Suprapubic skin (tissue), 4 donors: Measurements from ENCODE around the gene KLHDC7B. TPM values are rescaled to one million over a fixed set of nuclear protein-coding genes. Genes with fewer than 3 reads are reported as not detected.
A peak's percentile ranks its signal among the peaks of the same experiment; 100 is the strongest.

Source experiments
- DNase-seq, 2 donors: peaks; one replicate each; pipeline ENCODE4 v3.0.0-alpha.2; 2019; ENCODE audit warnings: low spot score in 2 of 2
- H3K27ac ChIP-seq: fragments of 200-600 bp; sonication (generic); one replicate; pipeline ENCODE4 v1.5.1; 2019
- H3K27me3 ChIP-seq: fragments of 200-600 bp; sonication (generic); one replicate; pipeline ENCODE4 v1.5.1; 2019
- H3K36me3 ChIP-seq: fragments of 200-600 bp; sonication (generic); one replicate; pipeline ENCODE4 v1.5.1; 2019
- H3K4me1 ChIP-seq: fragments of 200-600 bp; sonication (generic); one replicate; pipeline ENCODE4 v1.5.1; 2019
- H3K4me3 ChIP-seq: fragments of 200-600 bp; sonication (generic); one replicate; pipeline ENCODE4 v1.5.1; 2019; ENCODE audit warnings: mild to moderate bottlenecking
- H3K9me3 ChIP-seq: fragments of 200-600 bp; sonication (generic); one replicate; pipeline ENCODE4 v1.5.1; 2019
- EP300 ChIP-seq: sonication (generic); formaldehyde crosslinking; IDR thresholded peaks from one replicate; pipeline ENCODE4 v1.6.1; 2017; ENCODE audit warnings: antibody characterized with exemption
- POLR2A ChIP-seq, 2 donors: fragments of 450-650 bp; IDR thresholded peaks; one replicate each; pipeline ENCODE4 v1.6.1; 2017; ENCODE audit warnings: antibody characterized with exemption in 2 of 2, mild to moderate bottlenecking in 2 of 2, moderate library complexity in 2 of 2
- POLR2AphosphoS5 ChIP-seq, 3 donors: sonication (generic); formaldehyde crosslinking; IDR thresholded peaks; one replicate each; pipeline ENCODE4 v1.6.1; 2017; ENCODE audit warnings: antibody characterized with exemption in 3 of 3
- WGBS: methylation state at CpG from one replicate; pipeline ENCODE4 v1.1.5; 2018; 5-methylcytosine and 5-hydroxymethylcytosine counted together
- total RNA-seq, 4 donors: library from RNA; depleted of rRNA; stranded (reverse); fragments of >200 nt; gene quantifications; one replicate each; pipeline ENCODE4 v1.1.0, GENCODE V29; 2016
- TF ChIP-seq, protein P1 (sequence below), 2 donors: fragments of 200-600 bp in 1 of 2; fragments of 450-650 bp in 1 of 2; sonication (generic) in 1 of 2; IDR thresholded peaks; one replicate each; pipeline ENCODE4 v1.5.1; 2016 to 2019; ENCODE audit warnings: antibody characterized with exemption in 2 of 2, mild to moderate bottlenecking in 1 of 2, moderate library complexity in 1 of 2

KLHDC7B gene
- total RNA-seq, 4 donors from 2014 or later = 0.26 TPM; not detected in 3

DNA sequence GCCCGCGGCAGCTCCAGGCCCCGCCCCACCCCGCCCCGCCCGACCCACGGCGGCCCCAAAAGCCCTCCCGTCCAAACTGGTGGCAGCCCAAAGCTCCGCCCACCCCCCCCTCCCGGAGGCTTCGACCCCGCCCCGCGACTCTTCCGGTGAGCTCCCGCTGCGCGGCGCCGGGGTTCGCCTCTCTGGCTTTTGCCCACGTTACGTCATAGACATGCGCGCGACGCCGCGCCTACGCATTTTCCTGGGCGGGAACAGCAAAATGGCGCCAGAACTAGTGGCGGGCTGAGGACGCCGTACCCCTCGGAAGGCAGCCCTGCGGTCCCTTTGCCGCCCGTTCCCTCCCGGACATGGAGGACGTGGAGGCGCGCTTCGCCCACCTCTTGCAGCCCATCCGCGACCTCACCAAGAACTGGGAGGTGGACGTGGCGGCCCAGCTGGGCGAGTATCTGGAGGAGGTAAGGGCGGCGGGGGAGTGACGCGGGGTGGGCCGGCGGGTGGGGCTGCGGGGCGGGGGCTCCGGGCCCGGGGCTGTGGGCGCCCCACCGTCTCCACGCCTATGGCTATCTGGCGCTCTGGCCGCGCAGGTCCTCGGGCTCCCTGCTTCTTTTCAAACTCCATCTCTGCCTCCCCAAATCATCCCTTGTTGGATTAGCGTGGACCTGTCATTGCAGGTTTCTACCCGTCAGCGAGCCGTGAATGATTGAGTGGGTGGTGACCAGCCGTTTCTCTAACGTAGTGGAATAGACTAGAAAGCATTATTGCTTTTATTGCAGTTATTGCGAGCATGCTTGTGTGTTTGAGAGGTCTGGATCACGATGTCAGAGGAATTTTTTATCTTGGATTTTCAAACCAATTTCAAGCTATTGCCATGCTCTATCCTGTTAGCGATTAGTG, 37.5 kb upstream of the KLHDC7B start, which contains the start of gene NCAPH2:
TSS of gene NCAPH2 (plus strand) at position 234 of the 894 bp plus-strand sequence. CDS start at position 348, 114 bp downstream.
- no peaks in the 10 kb centered on the region for H3K27me3 ChIP-seq
- WGBS = 1% methylated on average over 45 of the region's 76 CpGs
- peak; percentile 97 to 98 for DNase-seq
- peak within 1 kb of the TSS; percentile 81 for H3K4me3 ChIP-seq
- TF ChIP-seq POLR2AphosphoS5 (IDR thresholded peaks at IDR 0.05) (peak; percentile 37 to 98 (median 96)), POLR2A (IDR thresholded peaks at IDR 0.05) (peak in 1 of 2 donors; percentile 64)
- TF ChIP-seq, protein P1, sequence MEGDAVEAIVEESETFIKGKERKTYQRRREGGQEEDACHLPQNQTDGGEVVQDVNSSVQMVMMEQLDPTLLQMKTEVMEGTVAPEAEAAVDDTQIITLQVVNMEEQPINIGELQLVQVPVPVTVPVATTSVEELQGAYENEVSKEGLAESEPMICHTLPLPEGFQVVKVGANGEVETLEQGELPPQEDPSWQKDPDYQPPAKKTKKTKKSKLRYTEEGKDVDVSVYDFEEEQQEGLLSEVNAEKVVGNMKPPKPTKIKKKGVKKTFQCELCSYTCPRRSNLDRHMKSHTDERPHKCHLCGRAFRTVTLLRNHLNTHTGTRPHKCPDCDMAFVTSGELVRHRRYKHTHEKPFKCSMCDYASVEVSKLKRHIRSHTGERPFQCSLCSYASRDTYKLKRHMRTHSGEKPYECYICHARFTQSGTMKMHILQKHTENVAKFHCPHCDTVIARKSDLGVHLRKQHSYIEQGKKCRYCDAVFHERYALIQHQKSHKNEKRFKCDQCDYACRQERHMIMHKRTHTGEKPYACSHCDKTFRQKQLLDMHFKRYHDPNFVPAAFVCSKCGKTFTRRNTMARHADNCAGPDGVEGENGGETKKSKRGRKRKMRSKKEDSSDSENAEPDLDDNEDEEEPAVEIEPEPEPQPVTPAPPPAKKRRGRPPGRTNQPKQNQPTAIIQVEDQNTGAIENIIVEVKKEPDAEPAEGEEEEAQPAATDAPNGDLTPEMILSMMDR (IDR thresholded peaks at IDR 0.05) = no peak
- H3K36me3 ChIP-seq = peaks cover 34% of the 10 kb centered on the region
- H3K4me1 ChIP-seq = peaks cover 49% of the 10 kb centered on the region
- peak within 1 kb of the TSS; percentile 86 for H3K27ac ChIP-seq
- H3K9me3 ChIP-seq = no peaks in the 10 kb centered on the region

DNA sequence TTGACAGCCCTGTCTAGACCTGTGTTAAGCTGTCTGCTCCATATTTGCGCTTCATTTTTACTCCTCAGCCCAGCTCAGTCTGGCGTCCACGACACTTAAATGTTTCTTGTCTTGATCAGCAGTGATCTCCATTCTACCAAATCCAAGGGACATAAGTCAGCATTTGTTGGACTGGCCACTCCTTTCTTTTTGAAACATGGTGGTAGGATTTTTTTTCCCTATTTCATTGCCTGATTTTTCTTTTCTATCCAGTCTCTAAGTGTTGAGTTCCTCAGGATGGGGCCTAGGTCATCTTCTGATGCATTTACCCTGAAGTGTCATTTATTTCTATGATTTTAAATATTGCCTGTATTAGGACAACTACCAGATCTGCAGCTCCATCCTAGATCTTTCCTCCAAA, 36.8 kb upstream of the KLHDC7B start:
- DNase-seq = no peak
- no peaks in the 10 kb centered on the region for H3K9me3 ChIP-seq
- no peak for TF ChIP-seq EP300
- peaks cover 29% of the 10 kb centered on the region for H3K36me3 ChIP-seq
- H3K4me3 ChIP-seq = peak overlapping the region; percentile 66
- H3K27me3 ChIP-seq = no peaks in the 10 kb centered on the region
- H3K27ac ChIP-seq = peak overlapping the region; percentile 86
- H3K4me1 ChIP-seq = peaks cover 49% of the 10 kb centered on the region
- WGBS = 10% methylated on average over 3 of the region's 3 CpGs

DNA sequence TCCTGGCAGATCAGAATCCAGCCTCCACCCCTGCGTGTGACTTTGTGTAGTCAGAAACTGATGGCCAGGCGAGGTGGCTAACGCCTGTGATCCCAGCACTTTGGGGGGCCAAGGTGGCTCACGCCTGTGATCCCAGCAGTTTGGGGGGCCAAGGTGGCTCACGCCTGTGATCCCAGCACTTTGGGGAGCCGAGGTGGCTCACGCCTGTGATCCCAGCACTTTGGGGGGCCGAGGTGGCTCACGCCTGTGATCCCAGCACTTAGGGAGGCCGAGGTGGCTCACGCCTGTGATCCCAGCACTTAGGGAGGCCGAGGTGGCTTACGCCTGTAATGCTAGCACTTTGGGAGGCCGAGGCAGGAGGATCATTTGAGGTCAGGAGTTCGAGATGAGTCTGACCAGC, 32.5 kb upstream of the KLHDC7B start:
- Histone ChIP-seq H3K4me1 (peaks cover 29% of the 10 kb centered on the region), H3K9me3 (no peaks in the 10 kb centered on the region), H3K36me3 (peaks cover 35% of the 10 kb centered on the region), H3K27me3 (no peaks in the 10 kb centered on the region), H3K4me3 (no peak overlapping the region), H3K27ac (no peak overlapping the region)
- WGBS = 91% methylated on average over 5 of the region's 15 CpGs
- TF ChIP-seq POLR2A (IDR thresholded peaks at IDR 0.05) (no peak), EP300 (no peak), POLR2AphosphoS5 (IDR thresholded peaks at IDR 0.05) (no peak)
- TF ChIP-seq, protein P1 (IDR thresholded peaks at IDR 0.05) = no peak
- no peak for DNase-seq

DNA sequence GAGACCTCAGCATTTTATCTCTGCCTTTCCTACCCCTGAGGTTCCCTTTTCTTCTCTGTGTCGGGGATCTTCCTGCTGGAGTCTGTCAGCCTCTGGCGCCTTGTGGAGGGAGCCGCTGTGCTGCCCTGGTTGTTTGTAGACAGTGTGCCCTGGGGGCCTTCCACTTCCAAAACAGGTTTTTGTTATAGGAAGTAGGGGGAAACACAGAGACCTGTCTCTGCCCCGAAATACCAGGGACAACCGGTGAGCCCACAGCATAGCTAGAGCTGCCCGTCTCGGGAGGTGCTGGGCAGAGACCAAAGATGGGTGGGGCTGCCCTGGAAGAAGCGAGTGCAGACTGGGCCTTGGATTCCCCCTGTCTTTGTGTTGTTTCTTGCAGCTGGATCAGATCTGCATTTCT, 29.6 kb upstream of the KLHDC7B start:
- TF ChIP-seq POLR2A (IDR thresholded peaks at IDR 0.05) (no peak), POLR2AphosphoS5 (IDR thresholded peaks at IDR 0.05) (no peak), EP300 (no peak)
- TF ChIP-seq, protein P1 (IDR thresholded peaks at IDR 0.05) = no peak
- Histone ChIP-seq H3K4me1 (peaks cover 14% of the 10 kb centered on the region), H3K36me3 (peaks cover 58% of the 10 kb centered on the region), H3K4me3 (no peak overlapping the region), H3K27me3 (no peaks in the 10 kb centered on the region), H3K27ac (no peak overlapping the region), H3K9me3 (no peaks in the 10 kb centered on the region)
- WGBS = 66% methylated on average over 7 of the region's 8 CpGs
- DNase-seq = no peak

DNA sequence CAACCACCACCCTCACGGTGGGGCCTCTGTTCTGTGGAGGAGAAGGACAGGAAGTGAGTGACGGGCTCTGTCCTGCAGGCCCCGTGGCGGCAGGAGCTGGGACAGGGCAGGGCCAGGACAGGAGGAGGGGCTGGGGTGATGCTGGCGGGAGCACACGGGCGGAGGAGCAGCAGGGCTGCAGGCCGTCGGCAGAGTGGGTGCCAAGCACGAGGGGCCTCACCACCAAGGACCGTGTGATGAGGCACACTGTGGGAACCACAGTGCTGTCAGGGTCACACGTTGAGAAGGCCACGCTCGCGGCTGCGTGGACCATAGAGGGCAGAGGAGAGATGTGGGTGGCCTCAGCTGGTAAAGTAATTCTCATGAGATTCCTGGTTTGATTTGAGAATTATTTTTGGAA, 28.8 kb upstream of the KLHDC7B start:
- Histone ChIP-seq H3K4me3 (no peak overlapping the region), H3K27ac (no peak overlapping the region), H3K36me3 (peaks cover 61% of the 10 kb centered on the region), H3K4me1 (peaks cover 11% of the 10 kb centered on the region), H3K27me3 (no peaks in the 10 kb centered on the region), H3K9me3 (no peaks in the 10 kb centered on the region)
- no peak for DNase-seq
- 90% methylated on average over 16 of the region's 16 CpGs for WGBS
- no peak for TF ChIP-seq EP300
- no peak for TF ChIP-seq POLR2AphosphoS5 (IDR thresholded peaks at IDR 0.05)
- no peak for TF ChIP-seq POLR2A (IDR thresholded peaks at IDR 0.05)
- TF ChIP-seq, protein P1 (IDR thresholded peaks at IDR 0.05) = no peak
